MV-4-11 (cell line): Measurements from ENCODE around the gene CYP51A1.
"Not testable (repeated sequence)": the region's sequence is repeated elsewhere in the genome, so short reads cannot be mapped to it uniquely, and the experiment has no call there.

Experiments
- DNase-seq: peaks from one replicate; lab custom pipeline; 2025; lab: John Stamatoyannopoulos, UW

Gene CYP51A1

DNA sequence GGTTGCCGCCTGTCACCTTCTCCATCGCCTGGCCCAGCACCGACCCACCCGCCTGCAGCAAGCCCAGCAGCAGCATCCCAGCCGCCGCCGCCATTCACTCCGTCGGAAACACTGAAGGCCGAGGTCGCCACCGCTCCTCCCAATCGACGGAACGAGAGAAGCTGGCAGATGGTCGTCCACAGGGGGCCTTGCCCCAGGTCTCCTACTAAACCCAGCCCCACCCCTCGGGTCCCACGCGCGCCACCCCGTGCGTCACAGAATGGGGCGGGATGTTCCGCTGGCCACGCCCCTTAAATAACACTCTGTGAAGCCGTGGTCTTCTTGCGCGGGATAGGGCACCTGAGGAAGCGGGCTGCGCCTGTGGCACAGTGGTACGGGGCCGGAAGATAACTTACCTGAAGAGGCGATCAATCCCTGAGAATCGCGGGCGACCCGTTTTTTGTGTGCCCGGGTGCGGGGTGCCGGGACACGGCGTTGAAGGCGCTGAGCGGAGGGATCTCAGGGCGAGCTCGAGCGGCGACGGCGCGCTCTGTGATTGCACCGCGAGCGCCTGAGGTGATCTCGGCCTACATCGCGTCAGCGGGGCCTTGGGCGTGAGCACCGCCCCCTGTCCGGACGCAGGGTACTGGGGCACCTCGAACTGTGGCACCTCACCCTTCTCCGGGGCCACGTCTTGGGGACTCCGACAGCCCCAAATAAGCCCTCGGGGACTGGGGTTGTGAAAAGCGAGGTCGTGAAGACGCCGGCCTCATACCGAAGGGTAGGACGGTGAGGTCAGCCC, at the start of gene CYP51A1:
CYP51A1 (minus strand) TSS at position 207 of the 781 bp plus-strand sequence; CDS start at position 94, 113 bp downstream.
- peak; percentile 77 for DNase-seq

DNA sequence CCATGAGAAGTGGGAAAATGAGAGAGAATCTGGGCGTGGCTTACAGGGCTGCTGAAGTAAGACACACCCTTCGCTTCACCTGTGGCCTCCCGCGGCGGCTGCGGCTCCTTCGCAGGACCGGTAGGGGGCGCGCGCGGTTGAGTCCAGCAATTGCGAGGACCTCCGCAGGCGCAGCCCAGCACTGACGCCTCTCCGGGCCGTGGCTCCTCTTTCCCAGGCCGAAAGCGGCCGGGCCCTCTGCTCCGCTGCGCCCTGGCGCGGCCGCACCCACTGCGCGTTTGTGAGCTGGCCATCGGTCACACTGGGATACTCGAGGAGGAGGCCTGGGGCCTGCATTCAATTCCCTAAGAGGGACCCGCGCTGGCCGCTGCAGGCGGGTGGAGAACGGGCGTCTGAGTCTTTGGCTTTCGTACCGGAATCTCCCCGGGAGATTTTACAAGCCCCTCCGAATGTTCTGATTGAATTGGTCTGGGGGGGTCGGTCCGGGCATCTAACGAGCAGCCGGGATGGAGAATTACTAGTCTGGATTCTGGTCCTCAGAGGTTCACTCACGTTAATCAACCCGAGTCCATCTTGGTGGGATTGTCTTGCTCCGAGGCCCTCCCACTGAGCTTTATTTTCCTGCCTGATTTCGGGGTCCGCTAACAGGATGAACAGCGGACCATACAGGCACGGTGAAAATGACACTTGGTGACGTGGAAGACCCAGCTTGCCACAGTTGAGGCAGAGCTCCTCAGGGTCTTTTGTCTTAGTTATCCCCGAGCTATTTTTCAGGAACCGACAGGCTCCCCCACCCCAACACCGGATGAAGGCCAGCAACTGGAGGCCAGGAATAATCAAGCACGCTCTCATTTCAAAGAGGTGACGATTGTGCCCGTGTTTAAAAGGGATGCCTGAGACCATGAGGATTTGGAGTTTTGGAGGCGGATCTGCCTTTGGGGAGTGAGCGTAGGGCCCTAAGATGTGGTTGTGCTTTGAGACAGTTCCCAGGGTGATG, 44.9 kb upstream of the CYP51A1 start, which contains the start of gene LRRD1:
LRRD1 (minus strand) TSS at position 215 of the 997 bp plus-strand sequence. CDS start 13,940 bp downstream, outside the sequence.
- peak; percentile 61 for DNase-seq

DNA sequence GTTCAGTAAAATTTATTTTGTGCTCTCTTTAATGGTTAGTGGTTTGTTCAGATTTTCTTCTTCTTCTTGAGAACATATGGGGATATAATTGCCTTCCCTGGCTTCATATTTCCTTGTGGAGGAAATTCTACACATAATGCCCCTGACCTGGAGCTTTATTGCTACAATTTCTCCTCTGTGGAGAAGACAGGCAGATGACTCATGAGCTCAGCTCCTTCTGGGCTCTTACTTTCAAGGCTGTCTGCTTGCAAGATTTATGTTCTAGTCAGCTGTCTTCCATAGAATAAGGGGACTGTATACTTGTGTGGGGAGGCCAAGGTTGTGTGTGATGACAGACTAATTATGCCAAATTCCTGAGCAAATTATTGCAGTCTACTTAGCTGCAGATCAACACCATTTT, 43.1 kb upstream of the CYP51A1 start:
- peak; percentile 10 for DNase-seq

DNA sequence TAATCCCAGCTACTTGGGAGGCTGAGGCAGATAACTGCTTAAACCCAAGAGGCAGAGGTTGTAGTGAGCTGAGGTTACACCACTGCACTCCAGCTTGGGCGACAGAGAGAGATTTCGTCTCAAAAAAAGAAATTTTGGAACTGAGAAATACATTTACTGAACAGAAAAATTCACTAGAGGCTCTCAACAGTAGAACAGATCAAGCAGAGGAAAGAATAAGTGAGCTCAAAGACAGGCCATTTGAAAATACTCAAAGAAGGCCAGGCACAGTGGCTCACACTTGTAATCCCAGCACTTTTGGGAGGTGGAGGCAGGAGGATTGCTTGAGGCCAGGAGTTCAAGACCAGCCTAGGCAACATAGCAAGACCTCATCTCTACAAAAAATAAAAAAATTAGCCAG, 35.3 kb upstream of the CYP51A1 start:
- DNase-seq: not testable (repeated sequence)

DNA sequence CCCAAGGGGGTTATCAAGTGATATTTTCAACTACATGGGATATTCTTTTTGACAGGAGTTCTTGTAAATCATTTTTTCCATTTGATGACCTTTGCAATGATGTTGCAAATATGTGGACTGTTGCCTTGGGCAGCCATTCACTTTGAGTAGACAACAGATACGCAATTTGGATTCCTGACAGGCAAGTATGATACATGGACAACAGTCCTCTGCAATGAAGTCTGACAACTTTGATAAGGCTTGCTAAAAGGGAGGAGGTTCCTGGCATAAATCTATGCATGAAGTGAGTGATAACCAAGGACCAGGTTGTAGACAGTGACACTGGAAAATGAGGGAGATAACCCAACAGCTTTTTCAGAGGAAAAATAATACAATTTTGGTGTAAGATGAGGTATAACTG, 27.0 kb upstream of the CYP51A1 start:
- DNase-seq: no peak

DNA sequence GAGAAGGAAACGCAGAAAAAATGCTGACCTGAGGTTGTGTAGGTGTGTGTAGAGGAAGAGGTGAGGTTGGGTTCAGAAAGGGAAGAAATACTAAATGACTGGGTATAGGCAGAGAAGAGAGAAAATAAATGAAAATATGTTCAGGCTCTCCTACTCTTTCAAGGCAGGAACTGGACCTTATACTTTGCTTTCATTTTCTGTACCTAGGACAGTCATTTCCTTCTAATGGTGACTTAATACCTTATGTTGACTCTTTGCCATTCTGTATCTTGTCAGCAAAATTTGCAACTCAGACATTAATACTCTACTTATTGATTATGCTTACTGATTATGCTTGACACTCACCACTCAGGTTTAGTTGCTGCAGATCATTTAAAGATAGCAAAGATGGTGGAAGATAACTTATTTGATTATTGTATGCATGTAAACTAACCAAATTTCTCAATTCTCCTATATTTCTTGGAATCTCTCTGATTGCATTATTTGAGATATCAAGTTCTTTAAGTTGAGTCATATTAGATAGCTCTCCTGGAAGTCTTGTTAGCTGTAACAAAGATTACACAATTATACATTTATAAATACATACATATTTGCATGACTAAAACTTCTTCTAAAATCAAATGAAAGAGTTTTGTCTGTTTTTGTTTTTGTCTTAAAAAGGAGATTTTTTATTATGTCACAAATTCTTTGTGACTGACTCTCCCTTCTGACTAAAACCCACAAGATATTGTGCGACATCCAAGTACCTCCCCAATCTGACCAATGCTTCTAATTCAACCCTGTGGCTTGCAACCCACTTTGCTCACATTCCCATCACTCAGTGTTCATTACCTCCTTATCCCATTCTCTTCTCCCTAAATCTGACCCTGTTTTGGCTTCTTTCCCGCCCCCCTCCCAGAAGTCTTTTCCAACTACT, 24.6 kb upstream of the CYP51A1 start:
- DNase-seq: no peak

DNA sequence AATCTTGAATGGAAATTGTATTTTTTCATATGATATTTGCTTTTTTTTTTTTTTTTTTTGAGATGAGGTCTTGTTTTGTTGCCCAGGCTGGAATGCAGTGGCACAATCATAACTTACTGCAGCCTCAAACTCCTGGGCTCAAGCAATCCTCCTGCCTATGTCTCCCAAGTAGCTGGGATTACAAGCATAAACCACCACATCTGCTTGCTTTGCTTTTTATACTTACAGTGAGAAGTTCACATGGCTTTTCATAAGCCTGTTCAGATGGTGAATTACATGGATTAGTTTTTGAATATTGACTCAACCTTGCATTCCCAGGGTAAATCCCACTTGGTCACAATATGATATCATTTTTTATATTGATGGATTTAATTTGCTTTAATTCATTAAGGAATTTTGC, 22.7 kb upstream of the CYP51A1 start:
- no peak for DNase-seq

DNA sequence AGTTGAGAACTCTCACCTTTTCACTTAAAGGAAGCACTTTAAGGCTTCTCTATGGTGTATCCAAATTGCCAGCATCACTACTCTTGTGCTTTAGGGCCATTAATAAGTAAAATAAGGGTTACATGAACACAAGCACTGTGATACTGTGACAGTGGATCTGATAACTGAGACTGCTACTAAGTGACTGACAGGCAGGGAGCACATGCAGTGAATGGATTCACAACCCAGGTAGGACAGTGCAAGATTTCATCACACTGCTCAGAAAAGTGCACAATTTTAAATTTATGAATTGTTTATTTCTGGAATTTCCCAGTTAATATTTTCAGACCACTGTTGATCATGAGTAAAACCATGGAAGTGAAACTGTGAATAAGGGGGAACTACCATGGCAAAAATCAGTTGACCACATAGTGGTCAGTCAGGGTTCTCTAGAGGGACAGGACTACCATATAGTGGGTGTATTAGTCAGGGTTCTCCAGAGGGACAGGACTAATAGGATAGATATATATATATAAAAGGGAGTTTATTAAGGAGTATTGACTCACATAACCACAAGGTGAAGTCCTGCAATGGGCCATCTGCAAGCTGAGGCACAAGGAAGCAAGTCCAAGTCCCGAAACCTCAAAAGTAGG, 20.9 kb upstream of the CYP51A1 start:
- DNase-seq: no peak

DNA sequence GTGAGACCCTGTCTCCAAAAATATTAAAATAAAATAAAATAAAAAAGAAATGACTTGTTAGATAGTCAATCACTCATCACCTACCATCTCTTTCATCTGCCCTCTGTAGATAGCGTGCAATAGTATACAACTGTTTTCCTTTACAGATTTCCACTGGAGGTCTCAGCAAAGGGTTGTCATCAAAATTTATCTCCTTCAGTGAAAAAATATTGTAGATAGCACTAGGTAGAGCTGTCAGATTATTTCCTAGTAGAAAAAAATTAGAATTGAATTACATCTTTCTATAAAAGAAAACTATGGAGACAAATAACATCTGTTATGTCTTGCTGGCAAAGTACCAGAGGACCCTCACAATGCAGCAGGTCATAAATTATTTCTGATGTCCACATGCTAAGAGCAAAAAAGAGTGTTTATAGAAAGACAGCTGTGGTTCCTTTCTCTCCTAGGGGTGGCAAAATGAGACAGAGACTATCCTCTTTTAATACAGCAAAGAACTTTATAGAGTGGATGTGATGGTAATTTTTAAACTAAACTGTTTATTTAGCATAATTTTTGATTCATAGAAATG, 16.3 kb upstream of the CYP51A1 start:
- DNase-seq: no peak

DNA sequence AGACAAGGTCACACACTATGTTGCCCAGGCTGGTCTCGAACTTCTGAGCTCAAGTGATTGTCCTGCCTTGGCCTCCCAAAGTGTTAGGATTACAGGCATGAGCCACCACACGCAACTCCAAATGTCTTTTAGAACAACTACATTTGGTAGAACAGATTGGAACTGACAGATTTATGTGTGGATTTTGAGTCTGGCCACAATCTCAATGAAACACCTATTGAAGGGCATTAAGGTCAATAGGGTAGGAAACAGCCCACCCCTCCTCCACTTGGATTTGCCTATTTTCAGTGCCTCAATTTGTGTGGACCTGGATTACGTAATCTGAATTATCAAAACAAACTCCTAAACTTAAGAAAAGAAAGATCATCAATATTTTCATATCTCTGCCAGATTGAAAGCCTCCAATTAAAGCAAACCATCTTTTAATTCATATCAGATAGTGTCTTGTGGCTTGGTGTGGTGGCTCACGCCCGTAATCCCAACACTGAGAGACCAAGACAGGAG, 15.5 kb upstream of the CYP51A1 start:
- DNase-seq: no peak

DNA sequence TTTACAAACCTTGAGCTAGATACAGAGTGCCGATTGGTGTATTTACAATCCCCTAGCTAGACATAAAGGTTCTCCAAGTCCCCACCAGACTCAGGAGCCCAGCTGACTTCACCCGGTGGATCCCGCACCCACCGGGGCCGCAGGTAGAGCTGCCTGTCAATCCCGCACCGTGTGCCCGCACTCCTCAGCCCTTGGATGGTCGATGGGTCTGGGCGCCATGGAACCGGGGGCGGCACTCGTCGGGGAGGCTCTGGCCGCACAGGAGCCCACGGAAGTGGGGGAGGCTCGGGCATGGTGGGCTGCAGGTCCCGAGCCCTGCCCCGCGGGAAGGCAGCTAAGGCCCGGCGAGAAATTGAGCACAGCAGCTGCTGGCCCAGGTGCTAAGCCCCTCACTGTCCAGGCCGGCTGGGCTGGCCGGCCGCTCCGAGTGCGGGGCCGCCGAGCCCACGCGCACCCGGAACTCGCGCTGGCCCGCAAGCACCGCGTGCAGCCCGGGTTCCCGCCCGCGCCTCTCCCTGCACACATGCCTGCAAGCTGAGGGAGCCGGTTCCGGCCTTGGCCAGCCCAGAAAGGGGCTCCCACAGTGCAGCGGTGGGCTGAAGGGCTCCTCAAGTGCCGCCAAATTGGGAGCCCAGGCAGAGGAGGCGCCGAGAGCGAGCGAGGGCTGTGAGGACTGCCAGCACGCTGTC, 9.1 kb upstream of the CYP51A1 start:
- not testable (repeated sequence) for DNase-seq

DNA sequence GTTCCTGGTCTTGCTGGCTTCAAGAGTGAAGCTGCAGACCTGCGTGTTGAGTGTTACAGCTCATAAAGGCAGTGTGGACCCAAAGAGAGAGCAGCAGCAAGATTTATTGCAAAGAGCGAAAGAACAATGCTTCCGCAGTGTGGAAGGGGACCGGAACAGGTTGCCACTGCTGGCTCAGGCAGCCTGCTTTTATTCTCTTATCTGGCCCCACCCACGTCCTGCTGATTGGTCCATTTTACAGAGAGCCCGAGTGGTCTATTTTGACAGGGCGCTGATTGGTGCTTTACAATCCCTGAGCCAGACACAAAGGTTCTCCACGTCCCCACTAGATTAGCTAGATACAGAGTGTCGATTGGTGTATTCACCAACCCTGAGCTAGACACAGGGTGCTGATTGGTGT, 8.5 kb upstream of the CYP51A1 start:
- not testable (repeated sequence) for DNase-seq

DNA sequence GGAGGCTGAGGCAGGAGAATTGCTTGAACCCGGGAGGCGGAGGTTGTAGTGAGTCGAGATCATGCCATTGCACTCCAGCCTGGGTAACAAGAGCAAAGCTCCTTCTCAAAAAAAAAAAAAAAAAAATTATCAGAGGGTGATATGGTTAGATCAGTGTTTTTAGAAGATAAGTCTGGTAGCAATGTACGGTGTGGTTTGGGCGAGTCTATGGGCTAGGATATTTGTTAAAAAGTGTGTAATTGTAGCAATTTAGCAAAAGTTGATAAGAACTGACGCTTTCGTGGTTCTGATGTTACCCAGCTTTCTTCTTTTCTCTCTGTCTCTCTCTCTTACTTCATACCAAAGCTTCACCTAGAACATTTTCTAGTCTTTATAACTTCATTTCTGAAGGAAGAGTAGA, 6.9 kb upstream of the CYP51A1 start:
- no peak for DNase-seq

DNA sequence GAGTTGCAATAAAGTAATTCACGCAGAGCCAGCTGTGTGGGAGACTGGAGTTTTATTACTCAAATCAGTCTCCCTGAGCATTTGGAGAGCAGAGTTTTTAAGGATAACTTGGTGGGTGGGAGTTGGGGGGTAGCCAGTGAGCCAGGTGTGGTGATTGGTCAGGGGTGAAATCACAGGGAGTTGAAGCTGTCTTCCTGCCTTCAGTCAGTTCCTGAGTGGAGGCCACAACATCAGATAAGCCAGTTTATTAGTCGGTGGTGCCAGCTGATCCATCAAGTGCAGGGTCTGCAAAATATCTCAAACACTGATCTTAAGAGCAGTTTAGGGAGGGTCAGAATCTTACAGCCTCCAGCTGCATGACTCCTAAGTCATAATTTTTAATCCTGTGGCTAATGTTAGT, 3.3 kb upstream of the CYP51A1 start:
- no peak for DNase-seq

DNA sequence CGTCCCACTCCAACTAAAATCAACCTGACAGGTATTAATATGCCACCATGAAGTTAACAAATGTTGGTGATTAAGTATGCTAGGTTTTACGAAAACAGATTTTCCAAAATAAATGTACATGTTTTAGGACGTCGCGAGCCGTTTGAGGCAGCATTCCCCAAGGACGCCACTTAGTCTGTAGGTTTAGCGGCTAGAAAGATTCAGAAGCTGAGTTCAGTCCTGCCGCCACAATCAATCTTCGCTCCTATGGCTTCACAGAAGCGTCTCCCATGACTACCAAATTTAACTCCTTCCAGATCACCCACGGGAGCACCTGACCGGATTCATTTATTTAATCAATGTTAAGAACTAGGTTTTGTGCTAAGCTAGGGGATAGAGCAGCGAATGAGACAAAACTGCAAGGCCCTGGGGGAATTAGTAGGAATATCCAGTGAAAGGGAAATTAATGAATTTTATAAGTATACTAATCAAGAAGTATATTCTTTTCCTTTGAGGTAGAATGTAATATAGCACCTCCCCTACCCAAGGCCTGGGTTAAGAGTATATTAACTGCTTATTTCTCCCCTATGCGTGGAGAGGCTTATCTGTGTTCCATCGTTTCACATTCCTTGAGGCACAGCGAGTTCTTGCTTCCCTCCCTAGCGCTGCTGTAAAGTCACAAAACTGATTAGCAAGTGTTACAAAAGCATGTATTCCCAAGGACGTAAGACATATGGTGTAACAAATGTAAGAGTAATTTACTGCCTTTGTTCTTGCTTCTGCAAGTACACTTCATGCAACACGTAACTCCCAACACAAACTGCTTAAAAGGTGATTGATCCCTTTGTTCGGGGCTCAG, 994 bp upstream of the CYP51A1 start:
- DNase-seq: no peak

DNA sequence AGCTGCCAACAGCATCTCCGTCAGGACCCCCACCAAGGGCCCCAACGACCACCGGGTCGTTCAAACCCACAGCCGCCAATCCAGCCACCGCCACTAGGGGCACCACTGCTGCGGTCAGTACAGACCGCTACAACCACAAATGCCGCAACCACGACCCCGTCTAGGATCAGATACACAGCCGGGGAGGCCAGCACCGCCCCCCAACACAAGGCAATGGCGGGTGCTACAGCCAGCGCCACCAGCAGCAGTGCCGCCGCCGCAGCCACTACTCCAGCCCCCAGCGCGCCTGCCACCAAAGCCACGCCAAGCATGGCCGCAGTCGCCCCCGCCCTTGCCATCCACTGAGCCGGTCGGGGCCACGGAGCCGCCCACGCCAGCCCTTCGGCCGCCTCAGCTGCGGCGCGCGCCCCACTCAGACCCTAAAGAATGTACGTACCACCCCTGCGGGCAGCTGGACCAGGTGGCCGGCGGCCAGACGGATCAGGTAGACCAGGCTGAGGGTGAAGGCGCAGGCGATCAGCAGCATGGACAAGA, 473 bp downstream of the CYP51A1 start:
- DNase-seq: no peak

DNA sequence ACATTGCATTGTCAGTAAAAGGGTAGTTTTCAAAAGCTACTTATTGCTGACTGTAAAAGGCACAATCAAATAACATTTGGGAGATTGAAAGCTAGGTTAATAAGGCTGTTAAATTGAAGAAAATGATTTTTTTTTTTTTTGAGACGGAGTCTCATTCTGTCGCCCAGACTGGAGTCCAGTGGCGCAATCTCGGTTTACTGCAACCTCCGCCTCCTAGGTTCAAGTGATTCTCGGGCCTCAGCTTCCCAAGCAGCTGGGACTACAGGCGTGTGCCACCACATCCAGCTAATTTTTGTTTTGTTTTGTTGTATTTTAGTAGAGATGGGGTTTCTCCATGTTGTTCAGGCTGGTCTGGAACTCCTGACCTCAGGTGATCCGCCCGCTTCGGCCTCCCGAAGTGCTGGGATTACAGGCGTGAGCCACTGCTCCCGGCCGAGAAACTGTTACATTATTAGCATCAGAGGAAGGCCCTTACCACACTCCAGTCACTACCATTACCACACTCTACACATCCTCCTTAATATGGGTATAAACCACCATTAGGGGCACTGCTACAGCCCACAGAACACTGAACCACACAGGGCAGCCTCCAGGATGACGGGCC, 1.0 kb downstream of the CYP51A1 start:
- DNase-seq: peak; percentile 52

DNA sequence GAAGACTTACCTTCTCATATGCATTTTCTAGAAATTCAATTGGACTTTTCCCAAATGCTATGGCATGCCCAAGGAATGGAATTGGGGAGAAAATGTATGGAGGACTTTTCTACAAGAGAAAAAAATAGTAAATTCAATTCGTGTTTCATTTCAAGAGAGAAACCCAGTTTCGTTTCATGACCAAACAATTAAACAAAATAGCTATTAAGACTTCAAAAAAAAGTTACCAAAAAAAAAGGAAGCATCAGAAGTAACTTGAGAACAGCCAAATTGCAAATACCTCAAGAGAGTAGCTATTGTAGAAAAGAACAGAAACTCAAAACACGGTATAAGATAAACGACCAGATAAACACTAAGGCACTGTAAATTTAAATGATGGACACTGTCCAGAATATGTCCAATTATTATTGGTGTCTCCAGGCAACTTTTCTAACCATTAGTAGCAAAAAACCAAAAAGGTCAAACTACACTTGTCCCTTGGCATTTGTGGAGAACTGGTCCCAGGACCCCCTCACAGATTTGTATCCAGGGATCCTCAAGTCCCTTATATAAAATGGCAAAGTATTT, 2.4 kb downstream of the CYP51A1 start:
- DNase-seq: no peak
